ENCODE measurements around the gene BAIAP3. TPM values are rescaled to one million over a fixed set of nuclear protein-coding genes. Genes with fewer than 3 reads are reported as not detected.
A peak's percentile ranks its signal among the peaks of the same experiment; 100 is the strongest.

Gene BAIAP3
- total and polyA plus RNA-seq, 2 experiments from 2014 or later: 0.23 to 0.86 TPM

DNA sequence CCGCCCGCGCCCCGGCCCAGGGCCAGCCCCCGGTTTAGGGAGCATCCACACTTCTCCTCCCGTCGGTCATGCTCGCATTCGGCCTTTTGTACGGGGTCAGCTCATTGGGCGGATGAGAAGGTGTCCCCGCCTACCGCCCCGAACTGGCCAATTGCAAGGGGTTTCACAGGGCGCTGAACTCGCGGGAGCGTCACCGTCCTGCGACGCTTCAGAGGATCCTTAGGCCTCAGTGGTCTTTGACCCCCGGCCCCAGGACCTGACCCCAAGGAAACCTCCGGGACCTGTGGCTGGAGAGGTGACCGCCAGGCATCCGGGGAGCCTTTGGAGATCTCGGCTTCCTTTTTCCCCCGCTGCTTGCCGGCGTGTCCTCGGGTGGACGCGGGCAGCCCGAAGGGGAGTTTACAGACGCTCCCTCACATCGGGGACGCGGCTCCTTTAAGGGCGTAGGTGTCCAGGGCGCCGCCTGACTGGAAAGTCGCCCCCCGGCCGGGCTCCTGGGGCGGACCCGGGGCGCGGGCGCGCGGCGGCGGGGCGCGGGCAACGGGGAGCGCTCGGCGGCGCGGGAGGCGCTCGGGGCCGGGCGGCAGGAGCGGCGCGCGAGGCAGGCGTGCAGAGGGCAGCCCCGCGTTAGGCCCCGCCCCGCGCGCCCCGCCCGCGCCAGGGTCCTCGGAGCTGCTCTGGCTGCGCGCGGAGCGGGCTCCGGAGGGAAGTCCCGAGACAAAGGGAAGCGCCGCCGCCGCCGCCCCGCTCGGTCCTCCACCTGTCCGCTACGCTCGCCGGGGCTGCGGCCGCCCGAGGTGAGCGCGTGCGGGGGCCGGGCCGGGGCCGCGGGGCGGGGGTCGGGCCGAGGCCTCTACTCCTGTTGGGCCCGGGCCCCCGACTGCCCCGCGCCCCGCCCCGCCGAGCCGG lies 24.2 kb upstream of the BAIAP3 start, which contains the start of gene UBE2I:
UBE2I (plus strand) TSS at position 660 of the 909 bp plus-strand sequence. CDS start 4,395 bp downstream, outside the sequence.
- peaks cover 16% of the 10 kb centered on the region for H3K4me1 ChIP-seq (ENCODE audit: insufficient read depth)
- no peaks in the 10 kb centered on the region for H3K27me3 ChIP-seq (replicated peaks; ENCODE audit: insufficient read depth)
- H3K9me2 ChIP-seq (ENCODE audit: insufficient read depth): no peaks in the 10 kb centered on the region
- peaks cover 21% of the 10 kb centered on the region for H4K20me1 ChIP-seq (ENCODE audit: insufficient read depth)
- TF ChIP-seq EZH2phosphoT487 (IDR thresholded peaks at IDR 0.05; ENCODE audit: insufficient read depth, low read depth) (no peak), EZH2 (IDR thresholded peaks at IDR 0.05; ENCODE audit: insufficient read depth, poor library complexity, severe bottlenecking) (no peak)
- H2AFZ ChIP-seq: peak within 1 kb of the TSS; percentile 91
- DNase-seq: peak; percentile 95
- peak within 1 kb of the TSS; percentile 99 for H3K4me3 ChIP-seq
- peak within 1 kb of the TSS; percentile 98 for H3K27ac ChIP-seq
- H3K9me3 ChIP-seq (ENCODE audit: low read depth): no peaks in the 10 kb centered on the region
- H3K9ac ChIP-seq: peak within 1 kb of the TSS; percentile 99
- H3F3A ChIP-seq (ENCODE audit: insufficient read depth): peaks cover 12% of the 10 kb centered on the region; the same call in 1 of the 2 replicates
- in situ Hi-C loops (cut with MboI): no loop called here
- WGBS, 2 experiments (ENCODE audit: low coverage in 1 of 2, low lambda C conversion rate in 2 of 2, missing lambda C conversion rate in 2 of 2): 1 to 2% methylated on average over 24 to 96 of the region's 117 CpGs
- H3K36me3 ChIP-seq (ENCODE audit: low read depth): no peaks in the 10 kb centered on the region
- peaks cover 44% of the 10 kb centered on the region for H3K79me2 ChIP-seq (ENCODE audit: insufficient read depth)
- H3K4me2 ChIP-seq (ENCODE audit: unreplicated experiment): peak within 1 kb of the TSS; percentile 89

DNA sequence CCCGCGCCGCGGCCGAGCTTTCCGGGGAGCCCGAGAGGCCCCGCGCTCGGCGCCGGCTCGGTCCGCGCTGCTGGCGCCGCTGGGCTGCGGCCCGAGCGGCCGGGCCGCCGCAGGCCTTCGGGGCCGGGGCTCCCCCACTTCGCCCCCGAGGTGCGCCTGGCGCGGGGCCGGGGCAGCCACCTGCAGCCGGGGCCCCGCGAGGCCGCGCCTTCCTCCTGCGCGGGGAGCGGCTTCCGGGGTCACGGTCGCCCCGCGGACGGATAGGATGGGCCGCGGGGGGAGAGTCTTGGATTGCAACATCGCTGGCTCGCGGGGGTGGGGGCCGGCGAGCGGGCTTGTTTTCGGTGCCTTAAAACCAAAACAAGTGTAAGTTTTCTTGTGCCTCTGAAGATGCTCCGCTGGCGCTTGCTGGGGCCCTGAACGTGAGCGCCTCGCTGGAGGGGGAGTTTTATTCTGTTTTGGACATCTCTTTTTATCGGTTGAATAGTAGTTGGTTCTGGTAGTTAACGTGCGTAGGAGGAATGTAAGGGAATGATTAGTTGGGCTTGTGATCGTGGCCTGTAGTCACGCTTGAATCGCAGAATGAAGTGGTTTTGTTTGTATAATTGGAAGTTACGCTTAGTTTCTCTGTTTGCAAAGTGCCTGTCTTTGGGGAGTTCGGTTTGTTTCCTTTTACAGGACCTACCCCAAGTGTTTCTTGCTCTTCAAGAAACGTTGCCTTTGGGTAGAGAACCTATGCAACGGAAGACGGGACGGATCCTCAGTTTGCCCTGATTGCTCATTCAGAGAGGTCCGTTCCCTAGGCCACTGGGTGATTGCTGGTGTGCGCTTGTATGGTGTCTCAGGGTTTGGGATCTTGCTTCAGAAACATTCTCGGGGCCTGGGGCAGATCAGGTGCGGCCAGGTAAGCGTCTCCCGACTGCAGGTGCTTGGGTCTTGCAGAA lies 23.3 kb upstream of the BAIAP3 start:
- peak; percentile 79 for DNase-seq
- 1% methylated on average over 40 to 55 of the region's 77 CpGs for WGBS, 2 experiments (ENCODE audit: low coverage in 1 of 2, low lambda C conversion rate in 2 of 2, missing lambda C conversion rate in 2 of 2)
- Histone ChIP-seq H2AFZ (no peak overlapping the region), H3K9me3 (ENCODE audit: low read depth) (no peaks in the 10 kb centered on the region), H3F3A (ENCODE audit: insufficient read depth) (peaks cover 12% of the 10 kb centered on the region; the same call in 1 of the 2 replicates), H3K36me3 (ENCODE audit: low read depth) (no peaks in the 10 kb centered on the region), H3K4me1 (ENCODE audit: insufficient read depth) (peaks cover 16% of the 10 kb centered on the region), H3K79me2 (ENCODE audit: insufficient read depth) (peaks cover 53% of the 10 kb centered on the region), H3K4me3 (peak overlapping the region; percentile 99), H3K9me2 (ENCODE audit: insufficient read depth) (no peaks in the 10 kb centered on the region), H4K20me1 (ENCODE audit: insufficient read depth) (peaks cover 21% of the 10 kb centered on the region), H3K27ac (peak overlapping the region; percentile 78), H3K9ac (peak overlapping the region; percentile 99), H3K4me2 (ENCODE audit: unreplicated experiment) (peak overlapping the region; percentile 89), H3K27me3 (replicated peaks; ENCODE audit: insufficient read depth) (no peaks in the 10 kb centered on the region)
- in situ Hi-C loops (cut with MboI): no loop called here
- TF ChIP-seq EZH2phosphoT487 (IDR thresholded peaks at IDR 0.05; ENCODE audit: insufficient read depth, low read depth): no peak
- TF ChIP-seq EZH2 (IDR thresholded peaks at IDR 0.05; ENCODE audit: insufficient read depth, poor library complexity, severe bottlenecking): no peak

DNA sequence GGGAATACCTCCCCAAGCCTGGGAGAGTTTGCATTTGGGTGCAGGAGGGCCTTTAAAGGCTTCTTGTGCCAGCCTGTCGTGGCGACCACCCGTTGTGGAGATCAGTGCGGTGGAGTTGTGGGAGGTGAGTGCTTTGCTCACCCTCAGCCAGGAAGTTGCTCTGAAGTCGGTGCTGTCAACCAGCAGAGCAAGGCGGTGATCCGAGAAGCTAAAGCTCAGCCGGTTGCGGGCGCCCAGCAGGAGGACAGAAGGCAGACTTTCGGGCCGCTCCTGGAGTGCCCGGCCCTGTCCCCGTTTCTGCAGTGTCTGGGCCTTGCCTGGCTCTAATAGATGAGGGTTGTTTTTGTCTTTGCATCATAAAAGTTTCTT lies 22.6 kb upstream of the BAIAP3 start:
- DNase-seq: peak; percentile 65
- in situ Hi-C loops (cut with MboI): no loop called here
- peaks cover 16% of the 10 kb centered on the region for H3K4me1 ChIP-seq (ENCODE audit: insufficient read depth)
- H2AFZ ChIP-seq: no peak overlapping the region
- peaks cover 21% of the 10 kb centered on the region for H4K20me1 ChIP-seq (ENCODE audit: insufficient read depth)
- TF ChIP-seq EZH2 (IDR thresholded peaks at IDR 0.05; ENCODE audit: insufficient read depth, poor library complexity, severe bottlenecking) (no peak), EZH2phosphoT487 (IDR thresholded peaks at IDR 0.05; ENCODE audit: insufficient read depth, low read depth) (no peak)
- peak overlapping the region; percentile 99 for H3K4me3 ChIP-seq
- peak overlapping the region; percentile 78 for H3K27ac ChIP-seq
- no peaks in the 10 kb centered on the region for H3K9me2 ChIP-seq (ENCODE audit: insufficient read depth)
- H3F3A ChIP-seq (ENCODE audit: insufficient read depth): peaks cover 12% of the 10 kb centered on the region; the same call in 1 of the 2 replicates
- H3K27me3 ChIP-seq (replicated peaks; ENCODE audit: insufficient read depth): no peaks in the 10 kb centered on the region
- no peaks in the 10 kb centered on the region for H3K36me3 ChIP-seq (ENCODE audit: low read depth)
- 3 to 4% methylated on average over 14 of the region's 14 CpGs for WGBS, 2 experiments (ENCODE audit: low coverage in 1 of 2, low lambda C conversion rate in 2 of 2, missing lambda C conversion rate in 2 of 2)
- peak overlapping the region; percentile 89 for H3K4me2 ChIP-seq (ENCODE audit: unreplicated experiment)
- no peaks in the 10 kb centered on the region for H3K9me3 ChIP-seq (ENCODE audit: low read depth)
- peaks cover 59% of the 10 kb centered on the region for H3K79me2 ChIP-seq (ENCODE audit: insufficient read depth)
- H3K9ac ChIP-seq: peak overlapping the region; percentile 99

DNA sequence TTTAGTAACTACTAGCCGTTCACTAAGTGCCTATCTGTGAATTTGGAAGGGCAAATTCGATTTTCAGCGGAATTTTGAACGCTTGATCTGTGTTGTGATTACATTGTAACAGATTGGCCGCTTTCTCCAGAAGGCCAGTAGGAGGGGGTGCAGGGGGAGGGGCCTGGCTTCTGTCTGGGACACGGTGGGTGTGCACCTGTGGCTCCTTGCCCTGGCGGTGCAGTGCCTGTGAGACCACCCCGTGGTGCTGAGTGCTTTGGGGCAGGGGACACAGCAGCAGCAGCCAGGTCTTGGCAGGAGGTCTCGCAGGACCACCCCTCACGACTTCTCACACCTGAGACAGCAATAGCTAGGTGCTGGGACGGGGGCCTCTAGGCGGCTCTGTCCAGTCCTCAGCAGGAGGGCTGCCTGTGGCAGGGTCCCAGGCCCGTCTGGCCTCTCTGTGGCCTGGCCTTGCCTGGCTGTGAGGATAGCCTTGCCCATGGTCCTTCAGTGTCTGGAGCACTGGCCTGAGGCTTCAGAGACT lies 22.2 kb upstream of the BAIAP3 start:
- in situ Hi-C loops (cut with MboI): no loop called here
- no peaks in the 10 kb centered on the region for H3K9me2 ChIP-seq (ENCODE audit: insufficient read depth)
- peak overlapping the region; percentile 78 for H3K27ac ChIP-seq
- H3K4me3 ChIP-seq: peak overlapping the region; percentile 99
- H3K79me2 ChIP-seq (ENCODE audit: insufficient read depth): peaks cover 64% of the 10 kb centered on the region
- no peaks in the 10 kb centered on the region for H3K9me3 ChIP-seq (ENCODE audit: low read depth)
- H3F3A ChIP-seq (ENCODE audit: insufficient read depth): peaks cover 12% of the 10 kb centered on the region; the same call in 1 of the 2 replicates
- WGBS, 2 experiments (ENCODE audit: low coverage in 1 of 2, low lambda C conversion rate in 2 of 2, missing lambda C conversion rate in 2 of 2): 10% methylated on average over 11 to 12 of the region's 13 CpGs
- no peak overlapping the region for H2AFZ ChIP-seq
- DNase-seq: peak; percentile 30
- H3K9ac ChIP-seq: peak overlapping the region; percentile 99
- H3K4me2 ChIP-seq (ENCODE audit: unreplicated experiment): peak overlapping the region; percentile 89
- H3K27me3 ChIP-seq (replicated peaks; ENCODE audit: insufficient read depth): no peaks in the 10 kb centered on the region
- no peak for TF ChIP-seq EZH2phosphoT487 (IDR thresholded peaks at IDR 0.05; ENCODE audit: insufficient read depth, low read depth)
- no peak for TF ChIP-seq EZH2 (IDR thresholded peaks at IDR 0.05; ENCODE audit: insufficient read depth, poor library complexity, severe bottlenecking)
- H3K36me3 ChIP-seq (ENCODE audit: low read depth): peaks cover 3% of the 10 kb centered on the region; the same call in 1 of the 2 replicates
- H3K4me1 ChIP-seq (ENCODE audit: insufficient read depth): peaks cover 16% of the 10 kb centered on the region
- peaks cover 21% of the 10 kb centered on the region for H4K20me1 ChIP-seq (ENCODE audit: insufficient read depth)
